NT2/D1 (cell line): Measurements from ENCODE around the gene PRKG1.

Experiments
- SUZ12 ChIP-seq: IDR thresholded peaks from 2 replicates; pipeline ENCODE4 v1.6.1; 2011; ENCODE audit not compliant: insufficient read length, insufficient read depth; ENCODE audit errors: extremely low read depth
- YY1 ChIP-seq: IDR thresholded peaks from 2 replicates; pipeline ENCODE4 v1.6.1; 2011; ENCODE audit not compliant: insufficient read length, insufficient read depth
- ZNF274 ChIP-seq: IDR thresholded peaks from 2 replicates; pipeline ENCODE4 v1.6.1; 2011; ENCODE audit warnings: mild to moderate bottlenecking, low read depth, low read length

GRCh38 chr10:52020702-52021101 is 946.4 kb downstream of the PRKG1 start:
- TF ChIP-seq ZNF274 = no peak
- no peak for TF ChIP-seq YY1
- no peak for TF ChIP-seq SUZ12
